A549 (cell line): ENCODE data around the gene GTF3C5.

ENCODE experiments used
- CBX2 ChIP-seq: fragments of 200-600 bp; sonication (generic); IDR thresholded peaks from 2 replicates; pipeline ENCODE4 v1.6.1; 2016; ENCODE audit warnings: low read depth, mild to moderate bottlenecking, borderline replicate concordance
- CEBPB ChIP-seq, 2 experiments: fragments of >200 bp in 1 of 2; sonication (Bioruptor Twin) in 1 of 2; formaldehyde crosslinking in 1 of 2; IDR thresholded peaks; 2 replicates each; pipeline ENCODE4 v1.6.1; 2012 to 2016
- EHMT2 ChIP-seq: fragments of 200-600 bp; sonication (generic); IDR thresholded peaks from 2 replicates; pipeline ENCODE4 v1.6.1; 2016; ENCODE audit warnings: antibody characterized with exemption, low read depth, mild to moderate bottlenecking, moderate library complexity
- ESRRA ChIP-seq: fragments of 150-350 bp; IDR thresholded peaks from 2 replicates; pipeline ENCODE4 v1.6.1; 2014; ENCODE audit warnings: mild to moderate bottlenecking, low read length, borderline replicate concordance
- GATA3 ChIP-seq: IDR thresholded peaks from 2 replicates; pipeline ENCODE4 v1.6.1; 2012; ENCODE audit warnings: borderline replicate concordance
- MAFK ChIP-seq: fragments of 450-650 bp; IDR thresholded peaks from 2 replicates; pipeline ENCODE4 v1.6.1; 2014; ENCODE audit not compliant: partially characterized antibody
- NFE2L2 ChIP-seq: fragments of 150-350 bp; conservative IDR thresholded peaks from 2 replicates; pipeline ENCODE4 v1.6.1; 2014; ENCODE audit warnings: low read length
- NR3C1 ChIP-seq: fragments of >200 bp; sonication (Bioruptor Twin); formaldehyde crosslinking; IDR thresholded peaks from 3 replicates; pipeline ENCODE4 v1.6.1; 2017
- POLR2A ChIP-seq: IDR thresholded peaks from 2 replicates; pipeline ENCODE4 v1.6.1; 2012; ENCODE audit warnings: mild to moderate bottlenecking, low read length
- RAD21 ChIP-seq, 2 experiments: fragments of >200 bp in 1 of 2; sonication (Bioruptor Twin) in 1 of 2; formaldehyde crosslinking in 1 of 2; IDR thresholded peaks in 1 of 2; conservative IDR thresholded peaks in 1 of 2; 2 replicates in 1 of 2; 3 replicates in 1 of 2; pipeline ENCODE4 v1.6.1; 2012 to 2018; ENCODE audit warnings: inconsistent platforms in 1 of 2
- SMC3 ChIP-seq: fragments of >200 bp; sonication (Bioruptor Twin); formaldehyde crosslinking; IDR thresholded peaks from 3 replicates; pipeline ENCODE4 v1.6.1; 2018; ENCODE audit warnings: inconsistent platforms
- ZFP36 ChIP-seq: fragments of 450-650 bp; IDR thresholded peaks from 2 replicates; pipeline ENCODE4 v1.6.1; 2014; ENCODE audit warnings: borderline replicate concordance; ENCODE audit not compliant: partially characterized antibody
- TF ChIP-seq, protein P1 (sequence below): fragments of >200 bp; sonication (Bioruptor Twin); formaldehyde crosslinking; IDR thresholded peaks from 3 replicates; pipeline ENCODE4 v1.5.1; 2016
- TF ChIP-seq, protein P2 (sequence below): fragments of 200-600 bp; sonication (generic); IDR thresholded peaks from 2 replicates; pipeline ENCODE4 v1.6.1; 2016; ENCODE audit warnings: antibody characterized with exemption, mild to moderate bottlenecking, moderate library complexity

DNA sequence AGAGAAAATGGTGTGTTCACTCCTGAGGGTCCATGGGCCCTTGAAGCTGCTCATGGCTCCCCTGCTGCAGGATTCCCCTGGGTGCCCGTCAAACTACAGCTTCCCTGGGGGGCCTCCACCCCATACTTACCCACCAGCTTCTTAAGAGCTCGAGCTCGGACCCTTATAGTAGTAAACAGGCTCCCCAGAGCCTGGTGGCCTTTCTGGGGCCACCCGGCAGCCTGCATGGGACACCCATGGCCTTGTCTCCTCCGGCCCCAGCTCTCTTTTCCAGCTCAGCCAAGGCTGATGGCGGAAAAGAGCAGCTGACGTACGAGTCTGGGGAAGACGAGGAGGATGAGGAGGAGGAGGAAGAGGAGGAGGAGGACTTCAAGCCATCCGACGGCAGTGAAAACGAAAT is 26.8 kb downstream of the GTF3C5 start:
- no peak for TF ChIP-seq SMC3
- TF ChIP-seq RAD21 (conservative IDR thresholded peaks at IDR 0.05 in 1 of 2, IDR thresholded peaks at IDR 0.05 in 1 of 2) = no peak
- TF ChIP-seq GATA3 = no peak
- no peak for TF ChIP-seq ZFP36
- TF ChIP-seq, protein P1, sequence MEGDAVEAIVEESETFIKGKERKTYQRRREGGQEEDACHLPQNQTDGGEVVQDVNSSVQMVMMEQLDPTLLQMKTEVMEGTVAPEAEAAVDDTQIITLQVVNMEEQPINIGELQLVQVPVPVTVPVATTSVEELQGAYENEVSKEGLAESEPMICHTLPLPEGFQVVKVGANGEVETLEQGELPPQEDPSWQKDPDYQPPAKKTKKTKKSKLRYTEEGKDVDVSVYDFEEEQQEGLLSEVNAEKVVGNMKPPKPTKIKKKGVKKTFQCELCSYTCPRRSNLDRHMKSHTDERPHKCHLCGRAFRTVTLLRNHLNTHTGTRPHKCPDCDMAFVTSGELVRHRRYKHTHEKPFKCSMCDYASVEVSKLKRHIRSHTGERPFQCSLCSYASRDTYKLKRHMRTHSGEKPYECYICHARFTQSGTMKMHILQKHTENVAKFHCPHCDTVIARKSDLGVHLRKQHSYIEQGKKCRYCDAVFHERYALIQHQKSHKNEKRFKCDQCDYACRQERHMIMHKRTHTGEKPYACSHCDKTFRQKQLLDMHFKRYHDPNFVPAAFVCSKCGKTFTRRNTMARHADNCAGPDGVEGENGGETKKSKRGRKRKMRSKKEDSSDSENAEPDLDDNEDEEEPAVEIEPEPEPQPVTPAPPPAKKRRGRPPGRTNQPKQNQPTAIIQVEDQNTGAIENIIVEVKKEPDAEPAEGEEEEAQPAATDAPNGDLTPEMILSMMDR = no peak
- no peak for TF ChIP-seq CBX2
- no peak for TF ChIP-seq CEBPB (IDR thresholded peaks at IDR 0.05)
- TF ChIP-seq NFE2L2 = no peak
- TF ChIP-seq POLR2A = no peak
- TF ChIP-seq, protein P2, sequence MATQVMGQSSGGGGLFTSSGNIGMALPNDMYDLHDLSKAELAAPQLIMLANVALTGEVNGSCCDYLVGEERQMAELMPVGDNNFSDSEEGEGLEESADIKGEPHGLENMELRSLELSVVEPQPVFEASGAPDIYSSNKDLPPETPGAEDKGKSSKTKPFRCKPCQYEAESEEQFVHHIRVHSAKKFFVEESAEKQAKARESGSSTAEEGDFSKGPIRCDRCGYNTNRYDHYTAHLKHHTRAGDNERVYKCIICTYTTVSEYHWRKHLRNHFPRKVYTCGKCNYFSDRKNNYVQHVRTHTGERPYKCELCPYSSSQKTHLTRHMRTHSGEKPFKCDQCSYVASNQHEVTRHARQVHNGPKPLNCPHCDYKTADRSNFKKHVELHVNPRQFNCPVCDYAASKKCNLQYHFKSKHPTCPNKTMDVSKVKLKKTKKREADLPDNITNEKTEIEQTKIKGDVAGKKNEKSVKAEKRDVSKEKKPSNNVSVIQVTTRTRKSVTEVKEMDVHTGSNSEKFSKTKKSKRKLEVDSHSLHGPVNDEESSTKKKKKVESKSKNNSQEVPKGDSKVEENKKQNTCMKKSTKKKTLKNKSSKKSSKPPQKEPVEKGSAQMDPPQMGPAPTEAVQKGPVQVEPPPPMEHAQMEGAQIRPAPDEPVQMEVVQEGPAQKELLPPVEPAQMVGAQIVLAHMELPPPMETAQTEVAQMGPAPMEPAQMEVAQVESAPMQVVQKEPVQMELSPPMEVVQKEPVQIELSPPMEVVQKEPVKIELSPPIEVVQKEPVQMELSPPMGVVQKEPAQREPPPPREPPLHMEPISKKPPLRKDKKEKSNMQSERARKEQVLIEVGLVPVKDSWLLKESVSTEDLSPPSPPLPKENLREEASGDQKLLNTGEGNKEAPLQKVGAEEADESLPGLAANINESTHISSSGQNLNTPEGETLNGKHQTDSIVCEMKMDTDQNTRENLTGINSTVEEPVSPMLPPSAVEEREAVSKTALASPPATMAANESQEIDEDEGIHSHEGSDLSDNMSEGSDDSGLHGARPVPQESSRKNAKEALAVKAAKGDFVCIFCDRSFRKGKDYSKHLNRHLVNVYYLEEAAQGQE = no peak
- TF ChIP-seq NR3C1 = no peak
- TF ChIP-seq ESRRA = no peak
- TF ChIP-seq EHMT2 = no peak
- no peak for TF ChIP-seq MAFK
